Esophagus muscularis mucosa (tissue), 4 donors: Measurements from ENCODE around the gene ANKRD18A.

Source experiments
- EP300 ChIP-seq: sonication (generic); formaldehyde crosslinking; IDR thresholded peaks from one replicate; pipeline ENCODE4 v1.6.1; 2017; ENCODE audit warnings: antibody characterized with exemption
- POLR2AphosphoS5 ChIP-seq, 2 donors: sonication (generic); formaldehyde crosslinking; IDR thresholded peaks; one replicate each; pipeline ENCODE4 v1.6.1; 2017; ENCODE audit warnings: antibody characterized with exemption in 2 of 2
- TF ChIP-seq, protein P1 (sequence below), 3 experiments: fragments of 200-600 bp in 2 of 3; fragments of 450-650 bp in 1 of 3; sonication (generic) in 2 of 3; IDR thresholded peaks; one replicate each; pipeline ENCODE4 v1.5.1; 2017 to 2019; ENCODE audit warnings: antibody characterized with exemption in 3 of 3, mild to moderate bottlenecking in 2 of 3, moderate library complexity in 1 of 3

DNA sequence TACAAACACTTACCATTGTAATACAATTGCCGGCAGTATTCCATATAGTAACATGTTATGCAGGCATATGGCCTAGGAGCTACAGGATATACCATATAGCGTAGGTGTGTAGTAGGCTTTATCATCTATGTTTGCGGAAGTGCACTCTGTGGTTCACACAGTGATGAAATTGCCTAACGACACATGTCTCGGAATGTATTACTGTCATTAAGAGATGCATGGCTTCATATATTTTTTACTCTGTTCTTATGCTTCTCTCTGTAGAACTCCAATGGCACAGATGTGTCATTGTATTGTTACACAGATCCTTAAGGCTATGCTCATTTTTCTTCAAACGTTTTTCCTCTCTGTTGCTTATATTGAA lies 19.2 kb upstream of the ANKRD18A start:
- TF ChIP-seq, protein P1, sequence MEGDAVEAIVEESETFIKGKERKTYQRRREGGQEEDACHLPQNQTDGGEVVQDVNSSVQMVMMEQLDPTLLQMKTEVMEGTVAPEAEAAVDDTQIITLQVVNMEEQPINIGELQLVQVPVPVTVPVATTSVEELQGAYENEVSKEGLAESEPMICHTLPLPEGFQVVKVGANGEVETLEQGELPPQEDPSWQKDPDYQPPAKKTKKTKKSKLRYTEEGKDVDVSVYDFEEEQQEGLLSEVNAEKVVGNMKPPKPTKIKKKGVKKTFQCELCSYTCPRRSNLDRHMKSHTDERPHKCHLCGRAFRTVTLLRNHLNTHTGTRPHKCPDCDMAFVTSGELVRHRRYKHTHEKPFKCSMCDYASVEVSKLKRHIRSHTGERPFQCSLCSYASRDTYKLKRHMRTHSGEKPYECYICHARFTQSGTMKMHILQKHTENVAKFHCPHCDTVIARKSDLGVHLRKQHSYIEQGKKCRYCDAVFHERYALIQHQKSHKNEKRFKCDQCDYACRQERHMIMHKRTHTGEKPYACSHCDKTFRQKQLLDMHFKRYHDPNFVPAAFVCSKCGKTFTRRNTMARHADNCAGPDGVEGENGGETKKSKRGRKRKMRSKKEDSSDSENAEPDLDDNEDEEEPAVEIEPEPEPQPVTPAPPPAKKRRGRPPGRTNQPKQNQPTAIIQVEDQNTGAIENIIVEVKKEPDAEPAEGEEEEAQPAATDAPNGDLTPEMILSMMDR (IDR thresholded peaks at IDR 0.05), result no peak
- TF ChIP-seq POLR2AphosphoS5 (IDR thresholded peaks at IDR 0.05), result no peak
- no peak for TF ChIP-seq EP300
